SU-DHL-6 (cell line): Measurements from ENCODE around the gene PIR.

Experiments
- H2AFZ ChIP-seq: fragments of 200-600 bp; sonication (generic); 2 replicates; pipeline ENCODE4 v1.6.1; 2014; ENCODE audit warnings: low read depth, mild to moderate bottlenecking, moderate library complexity, mixed read lengths, antibody characterized with exemption, low read length; ENCODE audit not compliant: severe bottlenecking
- H3F3A ChIP-seq: fragments of 200-600 bp; shearing (Covaris generic); 2 replicates; pipeline ENCODE4 v1.6.0; 2016; ENCODE audit warnings: antibody characterized with exemption, mild to moderate bottlenecking; ENCODE audit not compliant: insufficient read depth
- H3K27ac ChIP-seq: fragments of 200-600 bp; sonication (generic); 2 replicates; pipeline ENCODE4 v1.5.1; 2016; ENCODE audit warnings: low read depth, mild to moderate bottlenecking, low read length, moderate library complexity, mixed read lengths
- H3K27me3 ChIP-seq: fragments of 200-600 bp; sonication (generic), shearing (Covaris generic); 2 replicates; pipeline ENCODE4 v1.6.0; 2014; ENCODE audit warnings: mild to moderate bottlenecking, low read length
- H3K36me3 ChIP-seq: fragments of 200-600 bp; sonication (generic); 2 replicates; pipeline ENCODE4 v1.6.1; 2014; ENCODE audit warnings: mild to moderate bottlenecking, low read length, mixed read lengths
- H3K4me2 ChIP-seq: fragments of 300-600, 200-600 bp; shearing (Covaris generic), sonication (generic); 2 replicates; pipeline ENCODE4 v1.6.0; 2014; ENCODE audit warnings: low read length, low read depth, mild to moderate bottlenecking; ENCODE audit not compliant: poor library complexity, severe bottlenecking
- H3K4me3 ChIP-seq: fragments of 200-600 bp; sonication (generic); 2 replicates; pipeline ENCODE4 v1.5.1; 2014; ENCODE audit warnings: antibody characterized with exemption, low read length, mild to moderate bottlenecking, mixed read lengths; ENCODE audit not compliant: insufficient read depth, poor library complexity, severe bottlenecking
- H3K79me2 ChIP-seq: fragments of 200-600 bp; sonication (generic); 2 replicates; pipeline ENCODE4 v1.6.1; 2014; ENCODE audit warnings: mild to moderate bottlenecking, low read length, moderate library complexity; ENCODE audit not compliant: insufficient read depth
- H3K9ac ChIP-seq: fragments of 200-600 bp; sonication (generic); 2 replicates; pipeline ENCODE4 v1.7.0; 2014; ENCODE audit warnings: mild to moderate bottlenecking, low read length
- H3K9me2 ChIP-seq: fragments of 200-600 bp; sonication (generic); replicated peaks from 2 replicates; pipeline ENCODE4 v1.6.1; 2014; ENCODE audit warnings: low read length; ENCODE audit not compliant: insufficient read depth
- H3K9me3 ChIP-seq: fragments of 200-600 bp; sonication (generic); 2 replicates; pipeline ENCODE4 v1.6.1; 2014; ENCODE audit warnings: low read length, mixed read lengths; ENCODE audit not compliant: insufficient read depth
- H4K20me1 ChIP-seq: fragments of 200-600 bp; sonication (generic); 2 replicates; pipeline ENCODE4 v1.6.1; 2014; ENCODE audit warnings: low read depth, mild to moderate bottlenecking, antibody characterized with exemption, low read length, moderate library complexity, mixed read lengths
- CTCF ChIP-seq: fragments of 200-600 bp; sonication (generic); IDR thresholded peaks from one replicate; pipeline ENCODE4 v1.5.1; 2017; ENCODE audit warnings: antibody characterized with exemption, mild to moderate bottlenecking, low read length, moderate library complexity; ENCODE audit not compliant: insufficient read depth, poor library complexity, severe bottlenecking
- EZH2phosphoT487 ChIP-seq: fragments of 200-600 bp; sonication (generic), shearing (Covaris generic); conservative IDR thresholded peaks from 2 replicates; pipeline ENCODE4 v1.6.1; 2018; ENCODE audit warnings: mild to moderate bottlenecking, antibody characterized with exemption, low read length, moderate library complexity, mixed read lengths

Gene PIR

DNA sequence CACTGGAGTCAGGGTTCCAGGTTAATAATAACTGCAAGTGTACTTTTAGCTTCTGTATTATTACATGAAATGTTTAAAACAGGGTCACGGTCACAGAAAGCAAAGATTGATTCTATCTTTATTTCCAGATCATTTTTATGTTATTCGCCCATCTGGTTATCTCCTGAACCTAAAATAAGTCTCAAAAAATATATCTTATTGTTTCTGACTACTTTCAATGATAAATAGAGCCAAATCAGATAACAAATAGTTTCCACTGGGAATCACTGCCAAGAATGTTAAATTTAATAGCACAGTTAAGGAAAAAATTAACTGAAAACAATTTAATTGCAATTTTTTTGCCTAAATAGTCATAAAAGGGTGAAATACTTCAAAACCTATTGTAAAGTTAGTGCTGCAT is 91.8 kb downstream of the PIR start:
- TF ChIP-seq CTCF (no peak), EZH2phosphoT487 (no peak)
- Histone ChIP-seq H3K36me3 (no peaks in the 10 kb centered on the region), H3K4me3 (no peak overlapping the region), H3K27ac (no peak overlapping the region), H2AFZ (no peak overlapping the region), H3K4me2 (no peak overlapping the region), H3K27me3 (no peaks in the 10 kb centered on the region), H3K79me2 (no peaks in the 10 kb centered on the region), H3K9me2 (no peaks in the 10 kb centered on the region), H4K20me1 (no peaks in the 10 kb centered on the region), H3K9me3 (no peaks in the 10 kb centered on the region), H3K9ac (no peak overlapping the region), H3F3A (no peaks in the 10 kb centered on the region)

DNA sequence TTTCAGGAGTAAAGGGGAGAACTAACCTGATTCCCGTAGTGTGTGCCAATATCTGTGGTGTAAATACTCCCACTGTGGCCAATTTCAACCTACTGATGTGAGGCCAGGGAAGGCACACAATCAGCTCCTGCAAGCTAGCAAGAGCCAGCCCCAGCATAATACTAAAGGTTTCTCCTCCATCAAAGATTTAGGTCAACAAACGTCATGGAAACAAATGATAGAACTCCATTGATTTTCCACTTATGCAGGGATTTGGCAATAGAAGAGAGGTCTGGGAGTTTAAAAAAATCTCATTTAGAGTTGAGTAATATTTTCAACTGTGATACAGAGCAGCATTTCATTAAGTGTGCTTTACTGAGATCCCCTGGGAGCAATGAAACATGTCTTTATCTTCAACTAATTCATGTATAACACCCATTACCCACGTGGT is 93.2 kb downstream of the PIR start:
- no peak overlapping the region for H3K4me3 ChIP-seq
- H3K79me2 ChIP-seq = no peaks in the 10 kb centered on the region
- H4K20me1 ChIP-seq = no peaks in the 10 kb centered on the region
- no peak overlapping the region for H3K27ac ChIP-seq
- TF ChIP-seq CTCF = no peak
- no peak for TF ChIP-seq EZH2phosphoT487
- no peaks in the 10 kb centered on the region for H3F3A ChIP-seq
- no peak overlapping the region for H3K9ac ChIP-seq
- no peak overlapping the region for H3K4me2 ChIP-seq
- H3K9me3 ChIP-seq = no peaks in the 10 kb centered on the region
- no peak overlapping the region for H2AFZ ChIP-seq
- no peaks in the 10 kb centered on the region for H3K36me3 ChIP-seq
- no peaks in the 10 kb centered on the region for H3K9me2 ChIP-seq
- no peaks in the 10 kb centered on the region for H3K27me3 ChIP-seq

- no peaks in the 10 kb centered on the region for H3K9me3 ChIP-seq
- TF ChIP-seq EZH2phosphoT487 (no peak), CTCF (no peak)
- H3F3A ChIP-seq = no peaks in the 10 kb centered on the region
- H3K4me3 ChIP-seq = no peak overlapping the region
- no peaks in the 10 kb centered on the region for H3K9me2 ChIP-seq
- H3K4me2 ChIP-seq = no peak overlapping the region
- H3K79me2 ChIP-seq = no peaks in the 10 kb centered on the region
- H2AFZ ChIP-seq = no peak overlapping the region
- no peaks in the 10 kb centered on the region for H3K36me3 ChIP-seq
- H3K27me3 ChIP-seq = no peaks in the 10 kb centered on the region
- H3K27ac ChIP-seq = no peak overlapping the region
- H3K9ac ChIP-seq = no peak overlapping the region
- no peaks in the 10 kb centered on the region for H4K20me1 ChIP-seq
These were observed 94.3 kb downstream of the PIR start for GRCh38 chrX:15398874-15399273.
